Mammary epithelial cell (primary cell): ENCODE results near the gene SHLD3.

Experiments used
- CTCF ChIP-seq, 2 donors: IDR thresholded peaks in 1 of 2; conservative IDR thresholded peaks in 1 of 2; 2 replicates each; pipeline ENCODE4 v1.5.1; 2011 to 2012; ENCODE audit warnings: inconsistent platforms in 2 of 2, low read length in 2 of 2, mild to moderate bottlenecking in 2 of 2, control low read depth in 1 of 2, low read depth in 1 of 2; ENCODE audit not compliant: insufficient read depth in 1 of 2; ENCODE audit errors: extremely low read depth in 1 of 2
- EZH2 ChIP-seq: IDR thresholded peaks from 2 replicates; pipeline ENCODE4 v1.6.1; 2012; ENCODE audit warnings: low read length, inconsistent platforms, borderline replicate concordance

GRCh38 chr5:65624571-65625555 lies at the start of gene SHLD3, which contains the start of gene TRAPPC13:
- TF ChIP-seq CTCF (conservative IDR thresholded peaks at IDR 0.05 in 1 of 2, IDR thresholded peaks at IDR 0.05 in 1 of 2; ENCODE audit: extremely low read depth in 1 of 2, insufficient read depth in 1 of 2, low read depth in 1 of 2, low read length in 2 of 2) (no peak), EZH2 (no peak)
